Esophagus squamous epithelium (tissue), 5 donors: ENCODE data around the gene PTPRM. TPM values are rescaled to one million over a fixed set of nuclear protein-coding genes. Genes with fewer than 3 reads are reported as not detected.
"Not testable (repeated sequence)": the region's sequence is repeated elsewhere in the genome, so short reads cannot be mapped to it uniquely, and the experiment has no call there.

Experiments
- DNase-seq: peaks from one replicate; lab custom pipeline; 2025; lab: John Stamatoyannopoulos, UW
- H3K27ac ChIP-seq, 4 donors: fragments of 200-600 bp; sonication (generic); one replicate each; pipeline ENCODE4 v1.5.1; 2016 to 2019; ENCODE audit warnings: mild to moderate bottlenecking in 1 of 4
- H3K27me3 ChIP-seq, 4 donors: fragments of 200-600 bp; sonication (generic); 1 replicate in 3 of 4; 2 replicates in 1 of 4; pipeline versions ENCODE4 v1.5.1 to v1.6.0; 2017 to 2021; ENCODE audit warnings: antibody characterized with exemption in 1 of 4
- H3K36me3 ChIP-seq, 3 donors: fragments of 200-600 bp; sonication (generic); one replicate each; pipeline ENCODE4 v1.5.1; 2016 to 2019
- H3K4me1 ChIP-seq, 3 donors: fragments of 200-600 bp; sonication (generic); one replicate each; pipeline ENCODE4 v1.5.1; 2017 to 2019
- H3K4me3 ChIP-seq, 4 donors: fragments of 200-600 bp; sonication (generic); 1 replicate in 3 of 4; 2 replicates in 1 of 4; pipeline ENCODE4 v1.5.1; 2016 to 2019; ENCODE audit warnings: mild to moderate bottlenecking in 2 of 4, moderate library complexity in 1 of 4
- H3K9me3 ChIP-seq, 3 donors: fragments of 200-600 bp; sonication (generic); one replicate each; pipeline ENCODE4 v1.5.1; 2016 to 2019
- CTCF ChIP-seq, 6 experiments: fragments of 450-650 bp in 4 of 6; fragments of 200-600 bp in 2 of 6; sonication (generic) in 2 of 6; IDR thresholded peaks; one replicate each; pipeline ENCODE4 v1.5.1; 2016 to 2019; ENCODE audit warnings: antibody characterized with exemption in 6 of 6, mild to moderate bottlenecking in 4 of 6, moderate library complexity in 4 of 6
- POLR2A ChIP-seq, 4 donors: fragments of 450-650 bp; IDR thresholded peaks; one replicate each; pipeline ENCODE4 v1.6.1; 2017; ENCODE audit warnings: antibody characterized with exemption in 4 of 4, mild to moderate bottlenecking in 4 of 4, moderate library complexity in 3 of 4
- WGBS, 2 donors: methylation state at CpG; one replicate each; pipeline ENCODE4 v1.1.5; 2018; 5-methylcytosine and 5-hydroxymethylcytosine counted together
- intact Hi-C: fragments of 100-400 bp; cut with DNase I; formaldehyde crosslinking; loops from one replicate; pipeline ENCODE4 v1.15.0; 2022
- total RNA-seq, 4 donors: library from RNA; depleted of rRNA; stranded (reverse); fragments of >200 nt; gene quantifications; one replicate each; pipeline ENCODE4 v1.1.0, GENCODE V29; 2016
- donor health status: DM: yes; HTN: yes; CAD: no.

Gene PTPRM
- total RNA-seq, 4 donors from 2014 or later, result 6.5 to 38.7 (median 11.1) TPM

GRCh38 chr18:8050616-8051329 is 483.7 kb downstream of the PTPRM start:
- Histone ChIP-seq H3K4me1 (peaks cover 0 to 32% (median 0%) of the 10 kb centered on the region in 3 donors), H3K36me3 (no peaks in the 10 kb centered on the region), H3K27ac (no peak overlapping the region), H3K4me3 (no peak overlapping the region), H3K27me3 (no peaks in the 10 kb centered on the region), H3K9me3 (no peaks in the 10 kb centered on the region)
- DNase-seq, result no peak
- TF ChIP-seq POLR2A (IDR thresholded peaks at IDR 0.05) (no peak), CTCF (IDR thresholded peaks at IDR 0.05) (no peak)
- WGBS, 2 donors, result 53 to 64% methylated on average over 5 of the region's 5 CpGs
- intact Hi-C loops, result no loop called here

- Histone ChIP-seq H3K4me1 (peaks cover 0 to 32% (median 0%) of the 10 kb centered on the region in 3 donors), H3K9me3 (no peaks in the 10 kb centered on the region), H3K4me3 (no peak overlapping the region), H3K36me3 (no peaks in the 10 kb centered on the region), H3K27me3 (no peaks in the 10 kb centered on the region), H3K27ac (no peak overlapping the region)
- DNase-seq, result no peak
- TF ChIP-seq POLR2A (IDR thresholded peaks at IDR 0.05), result no peak
- 31 to 40% methylated on average over 2 of the region's 2 CpGs for WGBS, 2 donors
- intact Hi-C loops, result no loop called here
Measured at GRCh38 chr18:8051453-8051852, 484.3 kb downstream of the PTPRM start.

GRCh38 chr18:8052237-8052701 is 485.2 kb downstream of the PTPRM start:
- TF ChIP-seq POLR2A (IDR thresholded peaks at IDR 0.05) (no peak), CTCF (IDR thresholded peaks at IDR 0.05) (no peak)

GRCh38 chr18:8056723-8057122 is 489.6 kb downstream of the PTPRM start:
- H3K4me1 ChIP-seq, result peaks cover 0 to 7% (median 0%) of the 10 kb centered on the region in 3 donors
- TF ChIP-seq POLR2A (IDR thresholded peaks at IDR 0.05) (no peak), CTCF (IDR thresholded peaks at IDR 0.05) (no peak)
- 83 to 89% methylated on average over 1 of the region's 1 CpG for WGBS, 2 donors

More at GRCh38 chr18:8052237-8052701, 485.2 kb downstream of the PTPRM start:
- WGBS, 2 donors, result 44 to 66% methylated on average over 2 of the region's 2 CpGs
- Histone ChIP-seq H3K4me1 (peaks cover 0 to 32% (median 0%) of the 10 kb centered on the region in 3 donors), H3K27me3 (no peaks in the 10 kb centered on the region), H3K27ac (no peak overlapping the region), H3K36me3 (no peaks in the 10 kb centered on the region), H3K9me3 (no peaks in the 10 kb centered on the region), H3K4me3 (no peak overlapping the region)
- no peak for DNase-seq
- intact Hi-C loops, result no loop called here

GRCh38 chr18:8063152-8063551 is 496.0 kb downstream of the PTPRM start:
- peak overlapping the region in 2 of 4 donors; percentile 17 to 49 for H3K4me3 ChIP-seq
- H3K9me3 ChIP-seq, H3K36me3 ChIP-seq, DNase-seq, H3K27me3 ChIP-seq, H3K4me1 ChIP-seq, intact Hi-C loops: not testable (repeated sequence)
- peak overlapping the region in 1 of 4 donors; percentile 30 for H3K27ac ChIP-seq
- WGBS, 2 donors, result 48 to 62% methylated on average over 7 of the region's 22 CpGs

More at GRCh38 chr18:8056723-8057122, 489.6 kb downstream of the PTPRM start:
- no peak for DNase-seq
- Histone ChIP-seq H3K27ac (no peak overlapping the region), H3K27me3 (no peaks in the 10 kb centered on the region), H3K9me3 (no peaks in the 10 kb centered on the region), H3K36me3 (no peaks in the 10 kb centered on the region), H3K4me3 (no peak overlapping the region)
- intact Hi-C loops, result no loop called here

- no peaks in the 10 kb centered on the region for H3K27me3 ChIP-seq
- intact Hi-C loops, result no loop called here
- H3K36me3 ChIP-seq, result no peaks in the 10 kb centered on the region
- DNase-seq, result no peak
- TF ChIP-seq POLR2A (IDR thresholded peaks at IDR 0.05), result no peak
- TF ChIP-seq CTCF (IDR thresholded peaks at IDR 0.05), result peak in 1 of 6 experiments; percentile 18
- H3K9me3 ChIP-seq, result no peaks in the 10 kb centered on the region
- H3K27ac ChIP-seq, result peak overlapping the region in 1 of 4 donors; percentile 30
- H3K4me1 ChIP-seq, result no peaks in the 10 kb centered on the region
- H3K4me3 ChIP-seq, result no peak overlapping the region
Measured at GRCh38 chr18:8063733-8064132, 496.6 kb downstream of the PTPRM start.
